Chondrocyte (in vitro differentiated cells): ENCODE results near the gene RAPGEF5. TPM values are rescaled to one million over a fixed set of nuclear protein-coding genes. Genes with fewer than 3 reads are reported as not detected.

Source experiments
- DNase-seq: peaks from one replicate; pipeline ENCODE4 v3.0.0; 2021; ENCODE audit warnings: mixed read lengths, low spot score
- H3K27ac Mint-ChIP-seq: one replicate; pipeline ENCODE4 v1.8.0; 2021; ENCODE audit warnings: mild to moderate bottlenecking, moderate library complexity, mixed read lengths; ENCODE audit not compliant: unreplicated experiment
- H3K27me3 Mint-ChIP-seq: 2 replicates; pipeline ENCODE4 v1.8.0; 2021; ENCODE audit warnings: low read depth, mixed read lengths
- H3K36me3 Mint-ChIP-seq: 2 replicates; pipeline ENCODE4 v1.8.0; 2021; ENCODE audit warnings: low read depth, mixed read lengths
- H3K4me1 Mint-ChIP-seq: 2 replicates; pipeline ENCODE4 v1.8.0; 2021; ENCODE audit warnings: low read depth, mild to moderate bottlenecking, mixed read lengths
- H3K4me3 Mint-ChIP-seq: one replicate; pipeline ENCODE4 v1.8.0; 2021; ENCODE audit warnings: mild to moderate bottlenecking, moderate library complexity, mixed read lengths; ENCODE audit not compliant: unreplicated experiment
- H3K9me3 Mint-ChIP-seq: 2 replicates; pipeline ENCODE4 v1.8.0; 2021; ENCODE audit warnings: low read depth, mixed read lengths
- CTCF ChIP-seq: fragments of 200-600 bp; sonication (generic); IDR thresholded peaks from 2 replicates; pipeline ENCODE4 v1.5.0; 2021; ENCODE audit warnings: antibody characterized with exemption, mild to moderate bottlenecking, moderate library complexity
- total RNA-seq: library from RNA; stranded (reverse); gene quantifications from 3 replicates; pipeline ENCODE4 v1.2.1, GENCODE V29; 2021

RAPGEF5 gene
- total RNA-seq, 1 donor from 2014 or later: 2.2 TPM

GRCh38 chr7:22109761-22110160 lies 247.2 kb downstream of the RAPGEF5 start:
- DNase-seq: no peak
- H3K9me3 Mint-ChIP-seq: no peaks in the 10 kb centered on the region
- no peak overlapping the region for H3K27ac Mint-ChIP-seq
- H3K27me3 Mint-ChIP-seq: no peaks in the 10 kb centered on the region
- no peaks in the 10 kb centered on the region for H3K36me3 Mint-ChIP-seq
- no peak overlapping the region for H3K4me3 Mint-ChIP-seq
- no peak for TF ChIP-seq CTCF
- H3K4me1 Mint-ChIP-seq: peaks cover 11% of the 10 kb centered on the region

- H3K36me3 Mint-ChIP-seq: no peaks in the 10 kb centered on the region
- no peak for DNase-seq
- H3K4me1 Mint-ChIP-seq: peaks cover 14% of the 10 kb centered on the region
- no peaks in the 10 kb centered on the region for H3K9me3 Mint-ChIP-seq
- no peak for TF ChIP-seq CTCF
- no peak overlapping the region for H3K4me3 Mint-ChIP-seq
- H3K27ac Mint-ChIP-seq: no peak overlapping the region
- peaks cover 3% of the 10 kb centered on the region for H3K27me3 Mint-ChIP-seq
These were observed 248.7 kb downstream of the RAPGEF5 start for GRCh38 chr7:22108151-22108845.

GRCh38 chr7:22105550-22105949 lies 251.4 kb downstream of the RAPGEF5 start:
- Mint-ChIP-seq H3K4me3 (no peak overlapping the region), H3K27ac (no peak overlapping the region), H3K36me3 (no peaks in the 10 kb centered on the region), H3K4me1 (peaks cover 8% of the 10 kb centered on the region), H3K27me3 (peaks cover 15% of the 10 kb centered on the region), H3K9me3 (no peaks in the 10 kb centered on the region)
- no peak for DNase-seq
- no peak for TF ChIP-seq CTCF

GRCh38 chr7:22094413-22095342 lies 262.3 kb downstream of the RAPGEF5 start:
- H3K27ac Mint-ChIP-seq: no peak overlapping the region
- DNase-seq: no peak
- H3K4me1 Mint-ChIP-seq: no peaks in the 10 kb centered on the region
- no peak overlapping the region for H3K4me3 Mint-ChIP-seq
- TF ChIP-seq CTCF: no peak
- no peaks in the 10 kb centered on the region for H3K9me3 Mint-ChIP-seq
- H3K27me3 Mint-ChIP-seq: peaks cover 10% of the 10 kb centered on the region
- H3K36me3 Mint-ChIP-seq: no peaks in the 10 kb centered on the region

GRCh38 chr7:22093936-22094335 lies 263.0 kb downstream of the RAPGEF5 start:
- Mint-ChIP-seq H3K27me3 (peaks cover 9% of the 10 kb centered on the region), H3K27ac (no peak overlapping the region), H3K4me1 (peaks cover 3% of the 10 kb centered on the region), H3K36me3 (no peaks in the 10 kb centered on the region), H3K9me3 (no peaks in the 10 kb centered on the region), H3K4me3 (no peak overlapping the region)
- no peak for TF ChIP-seq CTCF
- DNase-seq: no peak
